Endodermal cell (in vitro differentiated cells): ENCODE measurements around the gene VWA1. TPM values are rescaled to one million over a fixed set of nuclear protein-coding genes. Genes with fewer than 3 reads are reported as not detected.

Source experiments
- DNase-seq: peaks from one replicate; pipeline ENCODE4 v3.0.0-alpha.2; 2017
- H3K27ac ChIP-seq: 2 replicates; pipeline ENCODE4 v1.5.1; 2013; ENCODE audit warnings: mild to moderate bottlenecking, low read depth, low read length, moderate library complexity
- H3K27me3 ChIP-seq: 2 replicates; pipeline ENCODE4 v1.6.1; 2013; ENCODE audit warnings: mild to moderate bottlenecking, low read length, moderate library complexity; ENCODE audit not compliant: insufficient read depth, control insufficient read depth, poor library complexity, severe bottlenecking
- H3K36me3 ChIP-seq: 2 replicates; pipeline ENCODE4 v1.7.0; 2013; ENCODE audit warnings: mild to moderate bottlenecking, low read length, moderate library complexity; ENCODE audit not compliant: control insufficient read depth, insufficient read depth
- H3K4me1 ChIP-seq: one replicate; pipeline ENCODE4 v1.7.0; 2013; ENCODE audit warnings: low read length; ENCODE audit not compliant: control insufficient read depth, insufficient read depth
- H3K4me3 ChIP-seq: 2 replicates; pipeline ENCODE4 v1.5.1; 2013; ENCODE audit warnings: mild to moderate bottlenecking, low read length, moderate library complexity
- H3K9ac ChIP-seq: 2 replicates; pipeline ENCODE4 v1.6.1; 2013; ENCODE audit warnings: mild to moderate bottlenecking, low read length, moderate library complexity; ENCODE audit not compliant: poor library complexity, severe bottlenecking; ENCODE audit errors: extremely low read depth
- H3K9me3 ChIP-seq: 2 replicates; pipeline ENCODE4 v1.6.1; 2013; ENCODE audit warnings: mild to moderate bottlenecking, low read length, moderate library complexity; ENCODE audit not compliant: control insufficient read depth
- H3K27ac Mint-ChIP-seq: 2 replicates; pipeline ENCODE4 v1.8.0; 2020; ENCODE audit warnings: mixed read lengths
- H3K27me3 Mint-ChIP-seq: 2 replicates; pipeline ENCODE4 v1.8.0; 2021; ENCODE audit warnings: mild to moderate bottlenecking, mixed read lengths; ENCODE audit not compliant: insufficient read depth
- H3K36me3 Mint-ChIP-seq: 2 replicates; pipeline ENCODE4 v1.8.0; 2020; ENCODE audit warnings: low read depth, mixed read lengths
- H3K4me1 Mint-ChIP-seq: 2 replicates; pipeline ENCODE4 v1.8.0; 2020; ENCODE audit warnings: mixed read lengths
- H3K4me3 Mint-ChIP-seq: 2 replicates; pipeline ENCODE4 v1.8.0; 2020; ENCODE audit warnings: mild to moderate bottlenecking, moderate library complexity, mixed read lengths
- H3K9me3 Mint-ChIP-seq: 2 replicates; pipeline ENCODE4 v1.8.0; 2020; ENCODE audit warnings: mild to moderate bottlenecking, mixed read lengths
- WGBS, 2 experiments: methylation state at CpG; one replicate each; pipeline versions ENCODE4 v1.1.5 to v1.1.7; 2013; ENCODE audit warnings: missing lambda C conversion rate in 2 of 2, mixed read lengths in 1 of 2; ENCODE audit not compliant: insufficient coverage in 1 of 2, insufficient read length in 1 of 2; 5-methylcytosine and 5-hydroxymethylcytosine counted together
- total RNA-seq, 2 donors: library from RNA; stranded (reverse); fragmentation: NEBNext Ultra II Directional in 1 of 2; extraction: Animal tissue kit (Norgen Biotek cat#: 25700) in 1 of 2; gene quantifications; 2 replicates in 1 of 2; 3 replicates in 1 of 2; pipeline ENCODE4 v1.2.1, GENCODE V29; 2021
- TF ChIP-seq, protein P1 (sequence below): fragments of 200-600 bp; sonication (generic); conservative IDR thresholded peaks from 2 replicates; pipeline ENCODE4 v1.5.0; 2021; ENCODE audit warnings: antibody characterized with exemption, mild to moderate bottlenecking

The VWA1 gene
- total RNA-seq, 2 donors from 2014 or later, result 12.7 to 17.4 TPM

DNA sequence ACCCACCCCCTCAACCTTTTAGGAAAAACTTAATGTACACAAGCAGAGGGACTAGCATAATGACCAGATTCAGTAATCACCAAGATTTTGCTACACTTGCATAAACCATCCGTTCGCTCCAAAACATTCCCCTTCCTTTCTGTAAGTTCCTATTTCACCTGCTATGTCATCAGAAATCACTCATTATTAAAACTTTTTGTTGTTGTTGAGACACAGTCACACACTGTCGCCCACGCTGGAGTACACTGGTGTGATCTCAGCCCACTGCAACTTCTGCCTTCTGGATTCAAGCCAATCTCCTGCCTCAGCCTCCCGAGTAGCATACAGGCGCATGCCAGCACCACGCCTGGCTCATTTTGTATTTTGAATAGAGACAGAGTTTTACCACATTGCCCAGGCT, 31.8 kb upstream of the VWA1 start:
- peaks cover 15% of the 10 kb centered on the region for H3K4me1 ChIP-seq
- H3K4me1 Mint-ChIP-seq, result peaks cover 30% of the 10 kb centered on the region
- no peak overlapping the region for H3K4me3 Mint-ChIP-seq
- no peak for DNase-seq
- TF ChIP-seq, protein P1, sequence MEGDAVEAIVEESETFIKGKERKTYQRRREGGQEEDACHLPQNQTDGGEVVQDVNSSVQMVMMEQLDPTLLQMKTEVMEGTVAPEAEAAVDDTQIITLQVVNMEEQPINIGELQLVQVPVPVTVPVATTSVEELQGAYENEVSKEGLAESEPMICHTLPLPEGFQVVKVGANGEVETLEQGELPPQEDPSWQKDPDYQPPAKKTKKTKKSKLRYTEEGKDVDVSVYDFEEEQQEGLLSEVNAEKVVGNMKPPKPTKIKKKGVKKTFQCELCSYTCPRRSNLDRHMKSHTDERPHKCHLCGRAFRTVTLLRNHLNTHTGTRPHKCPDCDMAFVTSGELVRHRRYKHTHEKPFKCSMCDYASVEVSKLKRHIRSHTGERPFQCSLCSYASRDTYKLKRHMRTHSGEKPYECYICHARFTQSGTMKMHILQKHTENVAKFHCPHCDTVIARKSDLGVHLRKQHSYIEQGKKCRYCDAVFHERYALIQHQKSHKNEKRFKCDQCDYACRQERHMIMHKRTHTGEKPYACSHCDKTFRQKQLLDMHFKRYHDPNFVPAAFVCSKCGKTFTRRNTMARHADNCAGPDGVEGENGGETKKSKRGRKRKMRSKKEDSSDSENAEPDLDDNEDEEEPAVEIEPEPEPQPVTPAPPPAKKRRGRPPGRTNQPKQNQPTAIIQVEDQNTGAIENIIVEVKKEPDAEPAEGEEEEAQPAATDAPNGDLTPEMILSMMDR, result no peak
- WGBS, 2 experiments, result 97% methylated on average over 7 of the region's 7 CpGs
- H3K9ac ChIP-seq, result no peak overlapping the region
- H3K4me3 ChIP-seq, result no peak overlapping the region
- no peaks in the 10 kb centered on the region for H3K9me3 ChIP-seq
- H3K36me3 Mint-ChIP-seq, result peaks cover 57% of the 10 kb centered on the region
- no peak overlapping the region for H3K27ac ChIP-seq
- H3K9me3 Mint-ChIP-seq, result no peaks in the 10 kb centered on the region
- no peaks in the 10 kb centered on the region for H3K27me3 ChIP-seq
- H3K27me3 Mint-ChIP-seq, result no peaks in the 10 kb centered on the region
- peak overlapping the region; percentile 13 for H3K27ac Mint-ChIP-seq
- peaks cover 50% of the 10 kb centered on the region for H3K36me3 ChIP-seq

- Histone ChIP-seq H3K4me1 (peaks cover 7% of the 10 kb centered on the region), H3K9me3 (no peaks in the 10 kb centered on the region), H3K36me3 (peaks cover 42% of the 10 kb centered on the region), H3K27ac (no peak overlapping the region), H3K4me3 (peak overlapping the region; percentile 94), H3K27me3 (no peaks in the 10 kb centered on the region), H3K9ac (peak overlapping the region; percentile 81)
- no peaks in the 10 kb centered on the region for H3K27me3 Mint-ChIP-seq
- H3K4me1 Mint-ChIP-seq, result peaks cover 31% of the 10 kb centered on the region
- H3K4me3 Mint-ChIP-seq, result peak overlapping the region; percentile 88
- H3K36me3 Mint-ChIP-seq, result peaks cover 51% of the 10 kb centered on the region
- peak overlapping the region; percentile 78 for H3K27ac Mint-ChIP-seq
- H3K9me3 Mint-ChIP-seq, result peaks cover under 1% of the 10 kb centered on the region
- TF ChIP-seq, protein P1, result no peak
- no peak for DNase-seq
- 53 to 62% methylated on average over 36 to 43 of the region's 43 CpGs for WGBS, 2 experiments
Measured at GRCh38 chr1:1406101-1406820, 29.2 kb upstream of the VWA1 start.

DNA sequence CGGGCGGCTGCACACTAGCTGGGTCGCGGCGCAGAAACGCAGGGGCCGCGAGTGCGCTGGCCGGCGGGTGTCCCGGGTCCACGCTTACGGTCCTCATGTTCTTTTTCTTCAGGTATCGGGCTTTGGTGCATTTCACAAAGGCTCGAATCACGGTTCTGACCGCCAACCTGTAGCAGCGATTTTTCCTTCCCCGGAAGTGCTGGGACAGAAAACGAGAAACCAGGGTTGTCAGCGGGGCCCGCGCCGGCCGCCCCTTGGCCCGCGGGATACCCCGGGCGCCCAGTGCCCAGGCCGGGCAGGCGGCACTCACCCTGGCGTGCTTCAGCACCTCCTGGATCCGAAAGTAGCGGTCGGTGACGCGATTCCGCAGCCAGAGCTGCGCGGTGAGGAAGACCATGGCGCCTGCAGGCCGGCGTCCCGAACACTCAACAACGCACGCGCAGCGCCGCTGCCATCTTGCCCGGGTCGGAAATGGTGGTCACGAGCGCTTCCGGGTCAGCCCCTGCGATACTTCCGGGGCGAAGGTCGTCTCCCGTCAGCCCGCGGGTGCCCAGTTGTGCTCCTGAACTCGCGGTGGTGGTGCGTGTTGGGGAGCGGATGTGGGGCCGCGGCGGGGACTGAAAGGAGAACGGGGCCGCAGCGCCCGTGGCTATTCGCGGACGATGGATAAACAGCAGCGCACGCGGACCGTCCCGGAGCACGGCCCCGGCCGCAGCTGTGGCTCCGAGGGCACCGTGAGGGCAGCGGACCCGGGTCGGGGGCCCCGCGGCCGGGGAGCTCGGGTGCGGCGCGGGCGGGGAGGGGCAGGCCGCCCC, 28.5 kb upstream of the VWA1 start, which contains the start of gene MRPL20:
TSS of gene MRPL20 (minus strand) at position 473 of the 815 bp plus-strand sequence. CDS start at position 397, 76 bp downstream.
- no peaks in the 10 kb centered on the region for H3K27me3 Mint-ChIP-seq
- WGBS, 2 experiments, result 0% methylated on average over 45 to 98 of the region's 98 CpGs
- H3K9me3 Mint-ChIP-seq, result peaks cover 6% of the 10 kb centered on the region
- Histone ChIP-seq H3K27ac (peak within 1 kb of the TSS; percentile 70), H3K9ac (peak within 1 kb of the TSS; percentile 81), H3K27me3 (no peaks in the 10 kb centered on the region), H3K36me3 (peaks cover 35% of the 10 kb centered on the region), H3K4me3 (peak within 1 kb of the TSS; percentile 94), H3K9me3 (no peaks in the 10 kb centered on the region), H3K4me1 (peaks cover 3% of the 10 kb centered on the region)
- H3K4me1 Mint-ChIP-seq, result peaks cover 24% of the 10 kb centered on the region
- H3K4me3 Mint-ChIP-seq, result peak within 1 kb of the TSS; percentile 88
- peak within 1 kb of the TSS; percentile 87 for H3K27ac Mint-ChIP-seq
- H3K36me3 Mint-ChIP-seq, result peaks cover 47% of the 10 kb centered on the region
- DNase-seq, result peak; percentile 96
- TF ChIP-seq, protein P1, result no peak
